HG02763 (cell line): ENCODE measurements around the gene BDNF.

Source experiments
- ATAC-seq: cut with Tn5 transposase; IDR thresholded peaks from one replicate; pipeline ENCODE4 v1.9.1; 2021; ENCODE audit warnings: mild to moderate bottlenecking, moderate library complexity; ENCODE audit not compliant: unreplicated experiment

BDNF gene

GRCh38 chr11:27626938-27627586 lies 73.2 kb downstream of the BDNF start:
- ATAC-seq, result no peak

GRCh38 chr11:27626269-27626937 lies 73.9 kb downstream of the BDNF start:
- no peak for ATAC-seq

- no peak for ATAC-seq
Observed at GRCh38 chr11:27625347-27625912, 74.8 kb downstream of the BDNF start.

- no peak for ATAC-seq
Observed at GRCh38 chr11:27623945-27624523, 76.2 kb downstream of the BDNF start.

- no peak for ATAC-seq
Observed at GRCh38 chr11:27622541-27623300, 77.5 kb downstream of the BDNF start.

GRCh38 chr11:27621405-27622161 lies 78.7 kb downstream of the BDNF start:
- ATAC-seq, result no peak

GRCh38 chr11:27619763-27620335 lies 80.4 kb downstream of the BDNF start:
- no peak for ATAC-seq

GRCh38 chr11:27619039-27619574 lies 81.1 kb downstream of the BDNF start:
- no peak for ATAC-seq

- no peak for ATAC-seq
Observed at GRCh38 chr11:27618281-27618915, 81.9 kb downstream of the BDNF start.

- no peak for ATAC-seq
Observed at GRCh38 chr11:27616711-27617110, 83.5 kb downstream of the BDNF start.

- no peak for ATAC-seq
Observed at GRCh38 chr11:27615833-27616232, 84.4 kb downstream of the BDNF start.

- no peak for ATAC-seq
Observed at GRCh38 chr11:27614092-27614491, 86.2 kb downstream of the BDNF start.

- ATAC-seq, result no peak
Observed at GRCh38 chr11:27612932-27613880, 87.0 kb downstream of the BDNF start.

GRCh38 chr11:27611947-27612455 lies 88.3 kb downstream of the BDNF start:
- no peak for ATAC-seq

- ATAC-seq, result no peak
Observed at GRCh38 chr11:27611390-27611789, 88.9 kb downstream of the BDNF start.

GRCh38 chr11:27610946-27611345 lies 89.3 kb downstream of the BDNF start:
- no peak for ATAC-seq

- no peak for ATAC-seq
Observed at GRCh38 chr11:27610280-27610679, 90.0 kb downstream of the BDNF start.

GRCh38 chr11:27608951-27609350 lies 91.3 kb downstream of the BDNF start:
- no peak for ATAC-seq
